Activated gamma-delta T cell (primary cell): ENCODE data around the gene SLC38A8.

ENCODE experiments used
- DNase-seq: peaks from one replicate; lab custom pipeline; 2025; lab: John Stamatoyannopoulos, UW

Gene SLC38A8

GRCh38 chr16:84068783-84069462, 26.3 kb upstream of the SLC38A8 start:
- no peak for DNase-seq

GRCh38 chr16:84068041-84068440, 25.4 kb upstream of the SLC38A8 start:
- no peak for DNase-seq

- DNase-seq: no peak
Measured at GRCh38 chr16:84067640-84068039, 25.0 kb upstream of the SLC38A8 start.

- no peak for DNase-seq
Measured at GRCh38 chr16:84065536-84066132, 23.0 kb upstream of the SLC38A8 start.

- DNase-seq: no peak
Measured at GRCh38 chr16:84063980-84064379, 21.4 kb upstream of the SLC38A8 start.

GRCh38 chr16:84062734-84063640, 20.4 kb upstream of the SLC38A8 start:
- no peak for DNase-seq

- DNase-seq: no peak
Measured at GRCh38 chr16:84061236-84061819, 18.7 kb upstream of the SLC38A8 start.

GRCh38 chr16:84059946-84060901, 17.6 kb upstream of the SLC38A8 start:
- DNase-seq: no peak

- DNase-seq: no peak
Measured at GRCh38 chr16:84059111-84059510, 16.5 kb upstream of the SLC38A8 start.

GRCh38 chr16:84058664-84059063, 16.1 kb upstream of the SLC38A8 start:
- DNase-seq: no peak

- DNase-seq: no peak
Measured at GRCh38 chr16:84058211-84058610, 15.6 kb upstream of the SLC38A8 start.

GRCh38 chr16:84056933-84057332, 14.3 kb upstream of the SLC38A8 start:
- DNase-seq: no peak

GRCh38 chr16:84055801-84056634, 13.4 kb upstream of the SLC38A8 start:
- DNase-seq: no peak

- no peak for DNase-seq
Measured at GRCh38 chr16:84055366-84055765, 12.8 kb upstream of the SLC38A8 start.

- no peak for DNase-seq
Measured at GRCh38 chr16:84054916-84055315, 12.3 kb upstream of the SLC38A8 start.

- DNase-seq: no peak
Measured at GRCh38 chr16:84054271-84054670, 11.7 kb upstream of the SLC38A8 start.

- DNase-seq: no peak
Measured at GRCh38 chr16:84053237-84053636, 10.6 kb upstream of the SLC38A8 start.

GRCh38 chr16:84052071-84052622, 9.6 kb upstream of the SLC38A8 start:
- DNase-seq: no peak

GRCh38 chr16:84050316-84050715, 7.7 kb upstream of the SLC38A8 start:
- DNase-seq: no peak
